NOMO-1 (cell line): ENCODE results near the gene TLX1.

ENCODE experiments used
- DNase-seq, 2 experiments: peaks; one replicate each; lab custom pipeline; 2025; ENCODE audit not compliant: unreplicated experiment in 2 of 2; lab: John Stamatoyannopoulos, UW

TLX1 gene

GRCh38 chr10:101111547-101111946 lies 19.6 kb upstream of the TLX1 start:
- no peak for DNase-seq

GRCh38 chr10:101112799-101113594 lies 18.1 kb upstream of the TLX1 start:
- DNase-seq, result no peak

GRCh38 chr10:101113890-101114403 lies 17.2 kb upstream of the TLX1 start:
- no peak for DNase-seq

GRCh38 chr10:101114646-101115045 lies 16.5 kb upstream of the TLX1 start:
- DNase-seq, result peak; percentile 25 to 42

GRCh38 chr10:101116754-101117153 lies 14.3 kb upstream of the TLX1 start:
- no peak for DNase-seq

- DNase-seq, result no peak
Observed at GRCh38 chr10:101118031-101118430, 13.1 kb upstream of the TLX1 start.

- DNase-seq, result no peak
Observed at GRCh38 chr10:101120520-101120883, 10.6 kb upstream of the TLX1 start.

- DNase-seq, result peak in 1 of 2 experiments; percentile 26
Observed at GRCh38 chr10:101120884-101121653, 10.0 kb upstream of the TLX1 start.

GRCh38 chr10:101121654-101122031 lies 9.5 kb upstream of the TLX1 start:
- no peak for DNase-seq

- no peak for DNase-seq
Observed at GRCh38 chr10:101122270-101123084, 8.6 kb upstream of the TLX1 start.

- no peak for DNase-seq
Observed at GRCh38 chr10:101123085-101123814, 7.8 kb upstream of the TLX1 start.

GRCh38 chr10:101123815-101124617 lies 7.1 kb upstream of the TLX1 start:
- no peak for DNase-seq

- DNase-seq, result no peak
Observed at GRCh38 chr10:101124933-101125332, 6.2 kb upstream of the TLX1 start.

GRCh38 chr10:101126684-101127628 lies 4.1 kb upstream of the TLX1 start:
- no peak for DNase-seq

- DNase-seq, result no peak
Observed at GRCh38 chr10:101130141-101130540, 959 bp upstream of the TLX1 start.

GRCh38 chr10:101131962-101132635 lies 999 bp downstream of the TLX1 start:
- DNase-seq, result no peak

GRCh38 chr10:101132636-101133473 lies 1.8 kb downstream of the TLX1 start:
- no peak for DNase-seq
